ENCODE measurements around the gene MTX1.
"Not testable (repeated sequence)": the region's sequence is repeated elsewhere in the genome, so short reads cannot be mapped to it uniquely, and the experiment has no call there.

The MTX1 gene

DNA sequence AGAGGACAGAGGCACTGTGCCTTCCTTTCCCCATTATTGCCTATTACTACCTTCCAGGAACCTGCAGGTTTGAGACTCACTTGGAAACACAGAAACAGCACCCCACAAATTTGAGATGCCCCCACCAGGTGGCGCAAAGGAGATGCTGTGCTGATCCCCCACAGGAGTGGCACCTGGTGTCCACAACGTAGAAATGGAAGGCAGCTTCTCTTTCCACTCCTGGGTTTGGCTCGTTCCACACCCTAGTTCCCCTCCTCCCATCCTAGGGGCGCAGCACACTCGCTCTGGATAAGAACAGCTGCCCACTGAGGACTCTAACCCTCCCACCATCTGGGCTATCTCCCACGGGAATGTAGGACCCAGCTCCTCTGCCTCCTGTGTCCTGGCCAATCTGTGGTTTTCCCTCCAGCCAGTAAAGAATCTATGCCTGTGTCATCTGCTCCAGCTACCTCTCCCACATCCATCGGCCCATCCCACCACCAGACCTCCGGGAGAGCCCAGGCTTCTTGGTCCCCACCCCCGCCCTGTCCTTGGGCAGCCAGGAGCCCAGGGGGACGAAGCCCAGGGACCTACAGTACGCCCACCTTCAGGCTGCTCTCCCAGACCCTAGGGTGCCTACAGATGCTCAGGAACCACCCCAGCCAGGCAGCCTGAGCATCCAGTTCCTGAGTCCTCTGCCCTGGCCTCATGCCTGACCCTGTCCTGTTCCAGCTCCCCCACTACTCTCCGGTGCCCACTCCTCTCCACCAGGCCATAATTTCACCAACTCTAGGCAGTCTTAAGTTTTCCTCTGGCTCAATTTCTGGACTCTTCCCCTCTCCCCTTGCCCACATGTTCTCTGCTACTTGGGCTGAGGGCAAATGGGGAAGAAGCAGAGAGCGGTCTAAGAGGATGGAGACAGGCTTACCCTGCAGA is 1.3 kb upstream of the MTX1 start:
- Mint-ChIP-seq H3K27ac (peak overlapping the region; percentile 61), H3K4me1 (ENCODE audit: low read depth) (peaks cover 18% of the 10 kb centered on the region), H3K4me3 (peak overlapping the region; percentile 71), H3K27me3 (no peaks in the 10 kb centered on the region), H3K36me3 (no peaks in the 10 kb centered on the region), H3K9me3 (ENCODE audit: low read depth) (no peaks in the 10 kb centered on the region)

GRCh38 chr1:155207806-155208540 is 522 bp upstream of the MTX1 start, which contains the start of gene THBS3:
THBS3 (minus strand) TSS chr1:155207897; CDS start chr1:155207876, 21 bp downstream.
- H3K4me3 Mint-ChIP-seq: peak within 1 kb of the TSS; percentile 95
- H3K9me3 Mint-ChIP-seq (ENCODE audit: low read depth): no peaks in the 10 kb centered on the region
- no peaks in the 10 kb centered on the region for H3K27me3 Mint-ChIP-seq
- H3K36me3 Mint-ChIP-seq: no peaks in the 10 kb centered on the region
- H3K4me1 Mint-ChIP-seq (ENCODE audit: low read depth): peaks cover 18% of the 10 kb centered on the region
- H3K27ac Mint-ChIP-seq: peak within 1 kb of the TSS; percentile 90

GRCh38 chr1:155209312-155209721 is 822 bp downstream of the MTX1 start:
- Mint-ChIP-seq H3K27me3 (no peaks in the 10 kb centered on the region), H3K4me1 (ENCODE audit: low read depth) (peaks cover 18% of the 10 kb centered on the region), H3K36me3 (no peaks in the 10 kb centered on the region), H3K4me3 (peak overlapping the region; percentile 95), H3K27ac (peak overlapping the region; percentile 91), H3K9me3 (ENCODE audit: low read depth) (no peaks in the 10 kb centered on the region)

DNA sequence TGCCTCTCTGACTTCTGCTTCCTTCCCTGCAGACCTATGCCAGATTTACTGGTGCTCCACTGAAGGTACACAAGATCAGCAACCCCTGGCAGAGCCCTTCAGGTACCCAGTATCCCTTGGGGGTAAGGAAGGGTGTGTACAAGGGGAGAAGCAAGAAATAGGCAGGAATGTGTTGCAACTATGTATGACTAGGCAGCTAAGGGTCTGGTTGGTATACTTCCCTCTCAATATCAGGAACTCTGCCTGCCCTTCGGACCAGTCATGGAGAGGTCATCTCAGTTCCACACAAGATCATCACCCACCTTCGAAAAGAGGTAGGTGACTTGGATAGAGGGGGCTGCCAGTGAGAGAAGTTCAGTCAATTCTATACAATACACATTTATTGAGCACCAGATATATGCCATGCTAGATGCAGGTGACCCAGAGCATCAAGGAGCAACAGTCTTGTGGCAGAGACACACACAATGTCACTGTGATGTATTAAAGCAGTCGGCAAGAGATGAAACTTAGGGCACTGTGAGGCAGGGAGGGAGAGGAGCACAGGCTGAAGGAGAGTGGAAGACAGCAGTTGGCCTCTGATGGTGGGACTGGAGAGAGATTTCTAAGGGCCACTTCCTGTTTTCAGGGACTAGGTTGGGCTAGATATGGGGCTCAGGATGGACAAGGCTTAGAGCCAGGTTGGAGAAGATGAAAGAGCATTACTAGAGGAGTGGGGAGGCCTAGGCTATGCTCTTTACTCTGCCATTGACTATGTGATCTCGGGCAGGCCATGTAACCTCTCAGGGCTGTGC is 2.0 kb downstream of the MTX1 start:
- no peaks in the 10 kb centered on the region for H3K27me3 Mint-ChIP-seq
- peak overlapping the region; percentile 31 for H3K27ac Mint-ChIP-seq

GRCh38 chr1:155211381-155212050 is 3.0 kb downstream of the MTX1 start:
- not testable (repeated sequence) for H3K27ac Mint-ChIP-seq; H3K27me3 Mint-ChIP-seq; H3K36me3 Mint-ChIP-seq; H3K4me3 Mint-ChIP-seq; H3K9me3 Mint-ChIP-seq (ENCODE audit: low read depth)
- H3K4me1 Mint-ChIP-seq (ENCODE audit: low read depth): peaks cover 18% of the 10 kb centered on the region

More for the DNA sequence above, 2.0 kb downstream of the MTX1 start:
- Mint-ChIP-seq H3K4me3 (peak overlapping the region; percentile 95), H3K4me1 (ENCODE audit: low read depth) (peaks cover 18% of the 10 kb centered on the region), H3K36me3 (no peaks in the 10 kb centered on the region), H3K9me3 (ENCODE audit: low read depth) (no peaks in the 10 kb centered on the region)

DNA sequence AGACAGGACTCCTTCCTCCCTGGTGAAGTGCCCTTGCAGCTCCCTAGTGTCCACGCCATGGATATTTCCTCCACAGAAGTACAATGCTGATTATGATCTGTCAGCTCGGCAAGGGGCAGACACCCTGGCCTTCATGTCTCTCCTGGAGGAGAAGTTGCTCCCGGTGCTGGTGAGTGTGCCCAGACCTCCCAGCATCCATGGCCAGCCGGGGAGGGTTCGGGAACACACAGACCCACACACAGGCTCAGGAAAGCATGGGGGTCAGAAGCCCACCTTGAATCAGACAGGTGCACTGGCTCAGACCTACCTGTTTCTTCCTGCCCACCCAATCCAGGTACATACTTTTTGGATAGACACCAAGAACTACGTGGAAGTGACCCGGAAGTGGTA is 3.6 kb downstream of the MTX1 start:
- not testable (repeated sequence) for H3K27ac Mint-ChIP-seq; H3K27me3 Mint-ChIP-seq; H3K36me3 Mint-ChIP-seq; H3K9me3 Mint-ChIP-seq (ENCODE audit: low read depth); H3K4me3 Mint-ChIP-seq
- peaks cover 14% of the 10 kb centered on the region for H3K4me1 Mint-ChIP-seq (ENCODE audit: low read depth)

DNA sequence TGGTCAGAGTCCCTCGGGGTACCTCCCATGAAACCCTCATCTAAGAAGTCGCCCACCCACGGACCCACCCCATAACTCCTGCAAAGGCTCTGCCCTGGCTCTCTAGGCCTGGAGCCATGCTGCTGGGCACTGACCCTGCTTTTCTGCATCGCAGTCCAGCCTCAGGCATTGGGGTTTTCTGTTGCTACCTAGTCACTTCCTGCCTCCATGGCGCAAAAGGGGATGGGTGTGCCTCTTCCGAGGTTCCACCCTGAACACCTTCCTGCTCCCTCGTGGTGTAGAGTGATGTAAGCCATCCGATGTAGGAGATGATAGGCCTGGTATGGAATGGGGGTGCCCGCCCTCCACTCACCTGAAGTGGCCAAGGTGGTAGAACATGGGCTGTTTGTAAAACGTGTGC is 6.2 kb downstream of the MTX1 start:
- H3K4me1 Mint-ChIP-seq (ENCODE audit: low read depth); H3K27me3 Mint-ChIP-seq; H3K4me3 Mint-ChIP-seq; H3K36me3 Mint-ChIP-seq; H3K9me3 Mint-ChIP-seq (ENCODE audit: low read depth): not testable (repeated sequence)
- H3K27ac Mint-ChIP-seq: peak overlapping the region; percentile 0

DNA sequence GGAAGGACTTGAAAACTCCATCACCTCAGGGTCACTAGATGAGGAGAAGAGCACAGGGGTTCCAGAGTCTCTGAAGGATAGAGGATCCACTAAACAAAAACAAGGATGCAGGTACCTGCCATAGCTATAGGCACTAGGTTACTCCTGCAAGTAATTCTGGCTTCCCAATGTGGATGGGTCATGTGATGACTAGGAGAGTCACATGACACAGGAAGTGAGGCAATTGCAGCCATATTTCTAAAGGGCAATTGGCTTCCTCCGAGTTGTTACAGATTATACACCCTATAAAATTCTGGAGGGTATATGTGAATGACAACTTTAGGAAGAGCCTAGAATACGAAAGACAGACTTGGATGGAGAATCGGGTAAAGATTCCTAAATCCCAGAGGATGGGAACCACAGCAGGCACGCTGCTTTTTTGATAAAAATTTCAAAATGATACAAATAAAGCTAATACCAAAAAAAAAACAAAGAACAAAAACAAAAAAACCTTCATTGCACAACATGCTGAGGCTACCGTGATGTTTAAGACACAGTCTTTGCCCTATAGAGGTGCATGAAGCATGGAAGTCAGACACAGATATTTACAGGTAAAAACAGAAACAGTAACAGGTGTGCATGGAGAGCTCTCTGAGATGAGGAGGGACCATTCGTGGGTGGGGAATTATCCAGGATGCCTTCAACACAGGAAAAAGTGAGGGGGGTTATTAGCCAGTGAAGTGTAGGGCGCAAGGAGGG is 10.5 kb downstream of the MTX1 start:
- H3K27me3 Mint-ChIP-seq: no peaks in the 10 kb centered on the region
- no peaks in the 10 kb centered on the region for H3K9me3 Mint-ChIP-seq (ENCODE audit: low read depth)
- H3K4me1 Mint-ChIP-seq (ENCODE audit: low read depth): peaks cover 9% of the 10 kb centered on the region
- no peak overlapping the region for H3K4me3 Mint-ChIP-seq
- no peak overlapping the region for H3K27ac Mint-ChIP-seq
- no peaks in the 10 kb centered on the region for H3K36me3 Mint-ChIP-seq

GRCh38 chr1:155219592-155220031 is 11.1 kb downstream of the MTX1 start:
- Mint-ChIP-seq H3K36me3 (no peaks in the 10 kb centered on the region), H3K27me3 (no peaks in the 10 kb centered on the region), H3K4me3 (no peak overlapping the region), H3K9me3 (ENCODE audit: low read depth) (no peaks in the 10 kb centered on the region), H3K27ac (no peak overlapping the region), H3K4me1 (ENCODE audit: low read depth) (peaks cover 10% of the 10 kb centered on the region)

- H3K27me3 Mint-ChIP-seq; H3K9me3 Mint-ChIP-seq (ENCODE audit: low read depth); H3K27ac Mint-ChIP-seq; H3K36me3 Mint-ChIP-seq; H3K4me3 Mint-ChIP-seq: not testable (repeated sequence)
- peaks cover 11% of the 10 kb centered on the region for H3K4me1 Mint-ChIP-seq (ENCODE audit: low read depth)
Observed at GRCh38 chr1:155220211-155220965, 11.9 kb downstream of the MTX1 start.

- no peaks in the 10 kb centered on the region for H3K36me3 Mint-ChIP-seq
- H3K4me3 Mint-ChIP-seq: no peak overlapping the region
- no peaks in the 10 kb centered on the region for H3K27me3 Mint-ChIP-seq
- H3K27ac Mint-ChIP-seq: no peak overlapping the region
- H3K4me1 Mint-ChIP-seq (ENCODE audit: low read depth): peaks cover 26% of the 10 kb centered on the region
- H3K9me3 Mint-ChIP-seq (ENCODE audit: low read depth): no peaks in the 10 kb centered on the region
Observed at GRCh38 chr1:155223047-155223446, 14.6 kb downstream of the MTX1 start.

GRCh38 chr1:155225404-155225759 is 16.9 kb downstream of the MTX1 start:
- not testable (repeated sequence) for H3K9me3 Mint-ChIP-seq (ENCODE audit: low read depth); H3K27ac Mint-ChIP-seq; H3K36me3 Mint-ChIP-seq; H3K27me3 Mint-ChIP-seq
- peaks cover 21% of the 10 kb centered on the region for H3K4me1 Mint-ChIP-seq (ENCODE audit: low read depth)
- peak overlapping the region; percentile 91 for H3K4me3 Mint-ChIP-seq

- Mint-ChIP-seq H3K36me3 (no peaks in the 10 kb centered on the region), H3K27me3 (no peaks in the 10 kb centered on the region), H3K4me3 (peak overlapping the region; percentile 91), H3K9me3 (ENCODE audit: low read depth) (no peaks in the 10 kb centered on the region), H3K4me1 (ENCODE audit: low read depth) (peaks cover 21% of the 10 kb centered on the region), H3K27ac (peak overlapping the region; percentile 98)
Observed at GRCh38 chr1:155226188-155226909, 17.9 kb downstream of the MTX1 start.

All from activated naive CD8-positive, alpha-beta T cell (primary cell).